SU-DHL-6 (cell line): ENCODE results near the gene PUS10.

ENCODE experiments used
- H2AFZ ChIP-seq: fragments of 200-600 bp; sonication (generic); 2 replicates; pipeline ENCODE4 v1.6.1; 2014; ENCODE audit warnings: low read depth, mild to moderate bottlenecking, moderate library complexity, mixed read lengths, antibody characterized with exemption, low read length; ENCODE audit not compliant: severe bottlenecking
- H3F3A ChIP-seq: fragments of 200-600 bp; shearing (Covaris generic); 2 replicates; pipeline ENCODE4 v1.6.0; 2016; ENCODE audit warnings: antibody characterized with exemption, mild to moderate bottlenecking; ENCODE audit not compliant: insufficient read depth
- H3K27ac ChIP-seq: fragments of 200-600 bp; sonication (generic); 2 replicates; pipeline ENCODE4 v1.5.1; 2016; ENCODE audit warnings: low read depth, mild to moderate bottlenecking, low read length, moderate library complexity, mixed read lengths
- H3K27me3 ChIP-seq: fragments of 200-600 bp; sonication (generic), shearing (Covaris generic); 2 replicates; pipeline ENCODE4 v1.6.0; 2014; ENCODE audit warnings: mild to moderate bottlenecking, low read length
- H3K36me3 ChIP-seq: fragments of 200-600 bp; sonication (generic); 2 replicates; pipeline ENCODE4 v1.6.1; 2014; ENCODE audit warnings: mild to moderate bottlenecking, low read length, mixed read lengths
- H3K4me2 ChIP-seq: fragments of 300-600, 200-600 bp; shearing (Covaris generic), sonication (generic); 2 replicates; pipeline ENCODE4 v1.6.0; 2014; ENCODE audit warnings: low read length, low read depth, mild to moderate bottlenecking; ENCODE audit not compliant: poor library complexity, severe bottlenecking
- H3K4me3 ChIP-seq: fragments of 200-600 bp; sonication (generic); 2 replicates; pipeline ENCODE4 v1.5.1; 2014; ENCODE audit warnings: antibody characterized with exemption, low read length, mild to moderate bottlenecking, mixed read lengths; ENCODE audit not compliant: insufficient read depth, poor library complexity, severe bottlenecking
- H3K79me2 ChIP-seq: fragments of 200-600 bp; sonication (generic); 2 replicates; pipeline ENCODE4 v1.6.1; 2014; ENCODE audit warnings: mild to moderate bottlenecking, low read length, moderate library complexity; ENCODE audit not compliant: insufficient read depth
- H3K9ac ChIP-seq: fragments of 200-600 bp; sonication (generic); 2 replicates; pipeline ENCODE4 v1.7.0; 2014; ENCODE audit warnings: mild to moderate bottlenecking, low read length
- H3K9me2 ChIP-seq: fragments of 200-600 bp; sonication (generic); replicated peaks from 2 replicates; pipeline ENCODE4 v1.6.1; 2014; ENCODE audit warnings: low read length; ENCODE audit not compliant: insufficient read depth
- H3K9me3 ChIP-seq: fragments of 200-600 bp; sonication (generic); 2 replicates; pipeline ENCODE4 v1.6.1; 2014; ENCODE audit warnings: low read length, mixed read lengths; ENCODE audit not compliant: insufficient read depth
- H4K20me1 ChIP-seq: fragments of 200-600 bp; sonication (generic); 2 replicates; pipeline ENCODE4 v1.6.1; 2014; ENCODE audit warnings: low read depth, mild to moderate bottlenecking, antibody characterized with exemption, low read length, moderate library complexity, mixed read lengths
- EZH2phosphoT487 ChIP-seq: fragments of 200-600 bp; sonication (generic), shearing (Covaris generic); conservative IDR thresholded peaks from 2 replicates; pipeline ENCODE4 v1.6.1; 2018; ENCODE audit warnings: mild to moderate bottlenecking, antibody characterized with exemption, low read length, moderate library complexity, mixed read lengths
- TF ChIP-seq, protein P1 (sequence below): fragments of 200-600 bp; sonication (generic); IDR thresholded peaks from one replicate; pipeline ENCODE4 v1.5.1; 2017; ENCODE audit warnings: antibody characterized with exemption, mild to moderate bottlenecking, low read length, moderate library complexity; ENCODE audit not compliant: insufficient read depth, poor library complexity, severe bottlenecking

PUS10 gene

DNA sequence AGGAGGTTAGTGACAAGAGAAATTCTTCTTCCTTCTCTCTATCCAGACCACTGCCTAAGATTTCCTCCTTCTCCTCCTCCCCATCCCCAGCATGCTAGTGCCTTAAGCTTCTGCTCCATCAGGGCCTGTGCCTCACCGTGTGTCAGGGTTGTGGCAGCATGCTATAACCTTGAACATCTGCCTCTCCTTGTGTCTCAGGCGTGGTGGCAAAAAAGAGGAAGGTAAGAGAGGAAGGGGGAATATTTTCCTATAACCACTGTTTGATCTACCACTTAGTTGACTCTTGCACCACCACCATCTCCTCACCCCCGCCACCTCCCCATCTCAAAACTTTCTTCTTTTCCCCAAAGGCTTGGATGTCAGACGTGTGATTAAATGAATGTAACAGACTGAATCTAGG, 38.8 kb downstream of the PUS10 start:
- no peaks in the 10 kb centered on the region for H3K36me3 ChIP-seq
- no peaks in the 10 kb centered on the region for H4K20me1 ChIP-seq
- no peaks in the 10 kb centered on the region for H3K9me2 ChIP-seq
- peaks cover 6% of the 10 kb centered on the region; the same call in 1 of the 2 replicates for H3K79me2 ChIP-seq
- H3K4me2 ChIP-seq: peak overlapping the region; percentile 45
- TF ChIP-seq, protein P1, sequence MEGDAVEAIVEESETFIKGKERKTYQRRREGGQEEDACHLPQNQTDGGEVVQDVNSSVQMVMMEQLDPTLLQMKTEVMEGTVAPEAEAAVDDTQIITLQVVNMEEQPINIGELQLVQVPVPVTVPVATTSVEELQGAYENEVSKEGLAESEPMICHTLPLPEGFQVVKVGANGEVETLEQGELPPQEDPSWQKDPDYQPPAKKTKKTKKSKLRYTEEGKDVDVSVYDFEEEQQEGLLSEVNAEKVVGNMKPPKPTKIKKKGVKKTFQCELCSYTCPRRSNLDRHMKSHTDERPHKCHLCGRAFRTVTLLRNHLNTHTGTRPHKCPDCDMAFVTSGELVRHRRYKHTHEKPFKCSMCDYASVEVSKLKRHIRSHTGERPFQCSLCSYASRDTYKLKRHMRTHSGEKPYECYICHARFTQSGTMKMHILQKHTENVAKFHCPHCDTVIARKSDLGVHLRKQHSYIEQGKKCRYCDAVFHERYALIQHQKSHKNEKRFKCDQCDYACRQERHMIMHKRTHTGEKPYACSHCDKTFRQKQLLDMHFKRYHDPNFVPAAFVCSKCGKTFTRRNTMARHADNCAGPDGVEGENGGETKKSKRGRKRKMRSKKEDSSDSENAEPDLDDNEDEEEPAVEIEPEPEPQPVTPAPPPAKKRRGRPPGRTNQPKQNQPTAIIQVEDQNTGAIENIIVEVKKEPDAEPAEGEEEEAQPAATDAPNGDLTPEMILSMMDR: no peak
- TF ChIP-seq EZH2phosphoT487: no peak
- no peak overlapping the region for H2AFZ ChIP-seq
- peaks cover 59% of the 10 kb centered on the region for H3F3A ChIP-seq
- H3K9me3 ChIP-seq: no peaks in the 10 kb centered on the region
- no peak overlapping the region for H3K4me3 ChIP-seq
- peak overlapping the region; percentile 42 for H3K9ac ChIP-seq
- H3K27ac ChIP-seq: peak overlapping the region; percentile 87
- no peaks in the 10 kb centered on the region for H3K27me3 ChIP-seq

GRCh38 chr2:60977562-60977895, 40.5 kb downstream of the PUS10 start:
- Histone ChIP-seq H3K27ac (peak overlapping the region; percentile 96), H3F3A (peaks cover 61% of the 10 kb centered on the region), H3K79me2 (peaks cover 7% of the 10 kb centered on the region; the same call in 1 of the 2 replicates), H3K4me2 (peak overlapping the region; percentile 76), H3K27me3 (no peaks in the 10 kb centered on the region), H3K4me3 (no peak overlapping the region), H4K20me1 (no peaks in the 10 kb centered on the region), H2AFZ (peak overlapping the region; percentile 13), H3K36me3 (no peaks in the 10 kb centered on the region), H3K9me3 (no peaks in the 10 kb centered on the region), H3K9me2 (no peaks in the 10 kb centered on the region), H3K9ac (peak overlapping the region; percentile 51; the same call in 1 of the 2 replicates)
- no peak for TF ChIP-seq EZH2phosphoT487
- TF ChIP-seq, protein P1: no peak

GRCh38 chr2:60976875-60977561, 41.0 kb downstream of the PUS10 start:
- no peaks in the 10 kb centered on the region for H4K20me1 ChIP-seq
- H3K79me2 ChIP-seq: peaks cover 7% of the 10 kb centered on the region; the same call in 1 of the 2 replicates
- H3K27ac ChIP-seq: peak overlapping the region; percentile 96
- peaks cover 63% of the 10 kb centered on the region for H3F3A ChIP-seq
- H3K36me3 ChIP-seq: no peaks in the 10 kb centered on the region
- H3K9me3 ChIP-seq: no peaks in the 10 kb centered on the region
- peak overlapping the region; percentile 76 for H3K4me2 ChIP-seq
- peak overlapping the region; percentile 13 for H2AFZ ChIP-seq
- H3K9me2 ChIP-seq: no peaks in the 10 kb centered on the region
- no peak overlapping the region for H3K4me3 ChIP-seq
- H3K27me3 ChIP-seq: no peaks in the 10 kb centered on the region
- peak overlapping the region; percentile 51 for H3K9ac ChIP-seq
- no peak for TF ChIP-seq EZH2phosphoT487
- TF ChIP-seq, protein P1: no peak
